HepG2 (cell line): Measurements from ENCODE around the gene SERPINA3.

Experiments
- ARID2 ChIP-seq: sonication (generic); formaldehyde crosslinking; IDR thresholded peaks from 2 replicates; pipeline ENCODE4 v1.8.1; 2022; ENCODE audit warnings: mild to moderate bottlenecking, missing genetic modification reagents, borderline replicate concordance
- ATF4 ChIP-seq, 2 experiments: fragments of 450-650 bp in 1 of 2; sonication (generic) in 1 of 2; formaldehyde crosslinking; IDR thresholded peaks; 2 replicates each; pipeline versions ENCODE4 v1.5.0 to v1.8.0; 2020 to 2022; ENCODE audit warnings: mild to moderate bottlenecking in 1 of 2, missing genetic modification reagents in 1 of 2
- CTCF ChIP-seq: sonication (generic); formaldehyde crosslinking; IDR thresholded peaks from 2 replicates; pipeline ENCODE4 v1.5.0; 2020; ENCODE audit warnings: mild to moderate bottlenecking, missing genetic modification reagents, moderate library complexity
- EP300 ChIP-seq, 3 experiments: sonication (generic) in 1 of 3; formaldehyde crosslinking in 1 of 3; IDR thresholded peaks; 2 replicates each; pipeline versions ENCODE4 v1.5.1 to v1.6.1; 2011 to 2020; ENCODE audit warnings: low read depth in 2 of 3, low read length in 2 of 3, borderline replicate concordance in 1 of 3, improper control_type of control experiment in 1 of 3, mild to moderate bottlenecking in 1 of 3, missing genetic modification reagents in 1 of 3, moderate library complexity in 1 of 3
- EZH2 ChIP-seq: conservative IDR thresholded peaks from 2 replicates; pipeline ENCODE4 v1.6.1; 2012; ENCODE audit warnings: mild to moderate bottlenecking, low read depth, low read length, moderate library complexity
- FOXM1 ChIP-seq: sonication (generic); formaldehyde crosslinking; IDR thresholded peaks from 2 replicates; pipeline ENCODE4 v1.5.0; 2020; ENCODE audit warnings: missing genetic modification reagents
- HNRNPK ChIP-seq: fragments of 200-400 bp; formaldehyde crosslinking; IDR thresholded peaks from 2 replicates; pipeline ENCODE4 v1.6.1; 2018; ENCODE audit warnings: low read length, low read depth, moderate library complexity, mild to moderate bottlenecking; ENCODE audit not compliant: poor library complexity, severe bottlenecking
- MXI1 ChIP-seq: IDR thresholded peaks from 3 replicates; pipeline ENCODE4 v1.6.1; 2012; ENCODE audit warnings: low read depth, low read length, inconsistent platforms, borderline replicate concordance
- POLR2A ChIP-seq, 2 experiments: IDR thresholded peaks; 2 replicates each; pipeline ENCODE4 v1.6.1; 2011; ENCODE audit warnings: low read depth in 2 of 2, low read length in 2 of 2, mild to moderate bottlenecking in 1 of 2, moderate library complexity in 1 of 2; ENCODE audit not compliant: insufficient read depth in 1 of 2
- RBM22 ChIP-seq: fragments of 200-400 bp; formaldehyde crosslinking; optimal IDR thresholded peaks from 2 replicates; pipeline ENCODE3; 2017; ENCODE audit warnings: mild to moderate bottlenecking, low read length, moderate library complexity
- TOE1 ChIP-seq: sonication (generic); formaldehyde crosslinking; IDR thresholded peaks from 2 replicates; pipeline ENCODE4 v1.4.0; 2020; ENCODE audit warnings: mild to moderate bottlenecking, missing genetic modification reagents
- ZNF383 ChIP-seq: sonication (generic); formaldehyde crosslinking; IDR thresholded peaks from 2 replicates; pipeline ENCODE4 v1.4.0; 2020; ENCODE audit warnings: missing genetic modification reagents, mild to moderate bottlenecking, borderline replicate concordance
- ZNF816 ChIP-seq: sonication (generic); formaldehyde crosslinking; IDR thresholded peaks from 2 replicates; pipeline ENCODE4 v1.8.0; 2022; ENCODE audit warnings: missing genetic modification reagents, mild to moderate bottlenecking, borderline replicate concordance
- ZUFSP ChIP-seq: sonication (generic); formaldehyde crosslinking; IDR thresholded peaks from 2 replicates; pipeline ENCODE4 v1.9.0; 2021; ENCODE audit warnings: missing genetic modification reagents, mild to moderate bottlenecking, borderline replicate concordance

GRCh38 chr14:94670692-94671285 lies 58.6 kb downstream of the SERPINA3 start:
- no peak for TF ChIP-seq ZNF816 (CRISPR knock-in tag)
- no peak for TF ChIP-seq ZNF383 (CRISPR knock-in tag)
- TF ChIP-seq ARID2, result no peak
- no peak for TF ChIP-seq RBM22
- TF ChIP-seq CTCF (CRISPR knock-in tag), result no peak
- no peak for TF ChIP-seq EZH2
- TF ChIP-seq MXI1, result no peak
- no peak for TF ChIP-seq FOXM1 (CRISPR knock-in tag)
- no peak for TF ChIP-seq ATF4 (CRISPR knock-in tag; IDR thresholded peaks at IDR 0.05)
- no peak for TF ChIP-seq POLR2A (IDR thresholded peaks at IDR 0.05; ENCODE audit: insufficient read depth in 1 of 2, low read depth in 2 of 2, low read length in 2 of 2)
- no peak for TF ChIP-seq EP300 (IDR thresholded peaks at IDR 0.05; ENCODE audit: low read depth in 2 of 2, low read length in 2 of 2)
- no peak for TF ChIP-seq EP300 (CRISPR knock-in tag; IDR thresholded peaks at IDR 0.05; ENCODE audit: borderline replicate concordance)
- TF ChIP-seq TOE1 (CRISPR knock-in tag), result no peak
- TF ChIP-seq HNRNPK, result no peak
- no peak for TF ChIP-seq ZUFSP (CRISPR knock-in tag)
